AG08395 (cell line): ENCODE data around the gene PPP1R9B.
A peak's percentile ranks its signal among the peaks of the same experiment; 100 is the strongest.

ENCODE experiments used
- DNase-seq: peaks from one replicate; pipeline ENCODE4 v3.0.0; 2012; ENCODE audit warnings: mixed read lengths, low spot score

Gene PPP1R9B

GRCh38 chr17:50150354-50151040 lies at the start of gene PPP1R9B:
PPP1R9B (minus strand) TSS chr17:50150677; CDS start chr17:50150513, 164 bp downstream.
- no peak for DNase-seq

GRCh38 chr17:50199803-50200456 lies 49.5 kb upstream of the PPP1R9B start:
- DNase-seq = peak; percentile 79

- no peak for DNase-seq
Observed at GRCh38 chr17:50199211-50199802, 48.8 kb upstream of the PPP1R9B start.

GRCh38 chr17:50198026-50198669 lies 47.7 kb upstream of the PPP1R9B start:
- DNase-seq = no peak

GRCh38 chr17:50196826-50197225 lies 46.3 kb upstream of the PPP1R9B start:
- peak; percentile 34 for DNase-seq

GRCh38 chr17:50196036-50196435 lies 45.6 kb upstream of the PPP1R9B start:
- no peak for DNase-seq

GRCh38 chr17:50194934-50195865 lies 44.7 kb upstream of the PPP1R9B start:
- no peak for DNase-seq

- no peak for DNase-seq
Observed at GRCh38 chr17:50194140-50194933, 43.9 kb upstream of the PPP1R9B start.

- no peak for DNase-seq
Observed at GRCh38 chr17:50192618-50193291, 42.3 kb upstream of the PPP1R9B start.

- no peak for DNase-seq
Observed at GRCh38 chr17:50192144-50192617, 41.7 kb upstream of the PPP1R9B start.

- no peak for DNase-seq
Observed at GRCh38 chr17:50191359-50192143, 41.1 kb upstream of the PPP1R9B start.

- no peak for DNase-seq
Observed at GRCh38 chr17:50190603-50191358, 40.3 kb upstream of the PPP1R9B start.

- DNase-seq = no peak
Observed at GRCh38 chr17:50190293-50190602, 39.8 kb upstream of the PPP1R9B start.

GRCh38 chr17:50189550-50190292 lies 39.2 kb upstream of the PPP1R9B start:
- no peak for DNase-seq

- DNase-seq = no peak
Observed at GRCh38 chr17:50188921-50189549, 38.6 kb upstream of the PPP1R9B start.

GRCh38 chr17:50188531-50188920 lies 38.0 kb upstream of the PPP1R9B start:
- no peak for DNase-seq

- no peak for DNase-seq
Observed at GRCh38 chr17:50187751-50188530, 37.5 kb upstream of the PPP1R9B start.
